Body of pancreas (tissue), 4 donors: ENCODE measurements around the gene KLHDC4. TPM values are rescaled to one million over a fixed set of nuclear protein-coding genes. Genes with fewer than 3 reads are reported as not detected.

Experiments
- ATAC-seq: fragments of 150-250 bp; one replicate; pipeline ENCODE4 v1.9.1; 2016
- DNase-seq, 4 donors: peaks; one replicate each; pipeline ENCODE4 v3.0.0-alpha.2; 2019
- H3K27ac ChIP-seq, 4 donors: fragments of 200-600 bp; sonication (generic); 1 replicate in 3 of 4; 2 replicates in 1 of 4; pipeline versions ENCODE4 v1.5.1 to v1.6.1; 2016 to 2019; ENCODE audit warnings: mild to moderate bottlenecking in 1 of 4, mixed read lengths in 1 of 4, moderate library complexity in 1 of 4
- H3K27me3 ChIP-seq, 2 donors: fragments of 200-600 bp; sonication (generic); one replicate each; pipeline ENCODE4 v1.6.0; 2016; ENCODE audit warnings: mild to moderate bottlenecking in 1 of 2
- H3K36me3 ChIP-seq, 2 donors: fragments of 200-600 bp; sonication (generic); replicated peaks in 1 of 2; 2 replicates each; pipeline ENCODE4 v1.5.1; 2016; ENCODE audit warnings: low read depth in 2 of 2; ENCODE audit not compliant: insufficient read depth in 1 of 2
- H3K4me1 ChIP-seq: fragments of 200-600 bp; sonication (generic); one replicate; pipeline ENCODE4 v1.6.0; 2016
- H3K4me3 ChIP-seq, 2 donors: fragments of 200-600 bp; sonication (generic); 1 replicate in 1 of 2; 2 replicates in 1 of 2; pipeline ENCODE4 v1.5.1; 2016 to 2019
- H3K9me3 ChIP-seq, 3 donors: fragments of 200-600 bp; sonication (generic); 1 replicate in 2 of 3; 2 replicates in 1 of 3; pipeline ENCODE4 v1.5.1; 2016
- POLR2A ChIP-seq, 3 donors: fragments of 450-650 bp; IDR thresholded peaks; one replicate each; pipeline ENCODE4 v1.6.1; 2016; ENCODE audit warnings: antibody characterized with exemption in 3 of 3, mild to moderate bottlenecking in 2 of 3
- WGBS, 2 donors: methylation state at CpG; one replicate each; pipeline ENCODE4 v1.1.5; 2017; 5-methylcytosine and 5-hydroxymethylcytosine counted together
- intact Hi-C: fragments of 100-400 bp; cut with DNase I; formaldehyde crosslinking; loops from one replicate; pipeline ENCODE4 v1.15.1; 2023
- total RNA-seq, 2 donors: library from RNA; depleted of rRNA; stranded (reverse); fragments of >200 nt; gene quantifications; one replicate each; pipeline ENCODE4 v1.1.0, GENCODE V29; 2016
- TF ChIP-seq, protein P1 (sequence below), 7 experiments: fragments of 450-650 bp in 4 of 7; fragments of 200-600 bp in 3 of 7; sonication (generic) in 3 of 7; IDR thresholded peaks; one replicate each; pipeline ENCODE4 v1.5.1; 2016 to 2019; ENCODE audit warnings: antibody characterized with exemption in 7 of 7

KLHDC4 gene
- total RNA-seq, 2 donors from 2014 or later: 25.4 to 82.1 TPM

DNA sequence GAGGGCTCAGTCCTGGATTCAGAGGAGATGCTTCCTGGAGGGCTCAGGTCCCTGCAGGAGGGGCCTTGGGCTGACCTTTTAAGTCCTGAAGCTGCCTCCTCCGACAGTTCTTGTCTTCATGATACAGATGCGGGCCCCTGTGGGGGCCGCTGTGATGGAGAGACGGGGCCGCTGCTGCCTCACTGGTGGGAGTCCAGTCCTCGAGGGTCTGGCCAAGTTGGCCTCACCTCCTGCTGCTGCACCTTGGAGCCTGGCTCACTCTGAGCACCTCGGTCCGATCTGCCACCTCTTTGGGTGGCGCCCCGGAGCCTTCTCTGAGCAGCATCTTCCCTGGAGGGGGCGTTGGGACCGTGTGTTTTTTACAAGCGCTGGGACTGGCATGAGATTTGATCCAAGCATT is 79.1 kb downstream of the KLHDC4 start:
- DNase-seq (no peak), ATAC-seq (no peak)
- Histone ChIP-seq H3K4me3 (no peak overlapping the region), H3K27ac (no peak overlapping the region), H3K36me3 (no peaks in the 10 kb centered on the region), H3K4me1 (no peaks in the 10 kb centered on the region), H3K27me3 (no peaks in the 10 kb centered on the region), H3K9me3 (no peaks in the 10 kb centered on the region)
- intact Hi-C loops: no loop called here
- 52 to 64% methylated on average over 10 to 13 of the region's 13 CpGs for WGBS, 2 donors
- no peak for TF ChIP-seq POLR2A (IDR thresholded peaks at IDR 0.05)
- TF ChIP-seq, protein P1, sequence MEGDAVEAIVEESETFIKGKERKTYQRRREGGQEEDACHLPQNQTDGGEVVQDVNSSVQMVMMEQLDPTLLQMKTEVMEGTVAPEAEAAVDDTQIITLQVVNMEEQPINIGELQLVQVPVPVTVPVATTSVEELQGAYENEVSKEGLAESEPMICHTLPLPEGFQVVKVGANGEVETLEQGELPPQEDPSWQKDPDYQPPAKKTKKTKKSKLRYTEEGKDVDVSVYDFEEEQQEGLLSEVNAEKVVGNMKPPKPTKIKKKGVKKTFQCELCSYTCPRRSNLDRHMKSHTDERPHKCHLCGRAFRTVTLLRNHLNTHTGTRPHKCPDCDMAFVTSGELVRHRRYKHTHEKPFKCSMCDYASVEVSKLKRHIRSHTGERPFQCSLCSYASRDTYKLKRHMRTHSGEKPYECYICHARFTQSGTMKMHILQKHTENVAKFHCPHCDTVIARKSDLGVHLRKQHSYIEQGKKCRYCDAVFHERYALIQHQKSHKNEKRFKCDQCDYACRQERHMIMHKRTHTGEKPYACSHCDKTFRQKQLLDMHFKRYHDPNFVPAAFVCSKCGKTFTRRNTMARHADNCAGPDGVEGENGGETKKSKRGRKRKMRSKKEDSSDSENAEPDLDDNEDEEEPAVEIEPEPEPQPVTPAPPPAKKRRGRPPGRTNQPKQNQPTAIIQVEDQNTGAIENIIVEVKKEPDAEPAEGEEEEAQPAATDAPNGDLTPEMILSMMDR (IDR thresholded peaks at IDR 0.05): no peak

DNA sequence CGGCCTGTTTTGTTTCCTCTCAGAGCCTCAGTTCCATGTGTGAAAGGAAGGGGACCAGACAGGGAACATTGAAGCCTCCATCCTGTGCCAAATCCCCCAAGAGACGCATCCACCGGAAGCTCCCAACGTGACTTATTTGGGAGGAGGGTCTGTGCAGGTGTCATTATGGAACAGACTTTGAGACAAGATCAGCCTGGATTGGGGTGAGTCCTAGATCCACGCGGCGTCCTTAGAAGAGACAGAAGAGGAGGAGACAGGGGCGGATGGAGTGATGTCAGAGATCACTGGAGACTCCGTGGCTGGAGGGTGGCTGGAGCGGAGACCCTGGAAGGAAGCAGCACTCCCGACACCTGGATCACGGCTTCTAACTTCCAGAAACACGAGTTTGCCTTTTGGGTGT is 80.0 kb downstream of the KLHDC4 start:
- Histone ChIP-seq H3K4me3 (no peak overlapping the region), H3K36me3 (no peaks in the 10 kb centered on the region), H3K4me1 (no peaks in the 10 kb centered on the region), H3K27me3 (no peaks in the 10 kb centered on the region), H3K9me3 (no peaks in the 10 kb centered on the region), H3K27ac (no peak overlapping the region)
- ATAC-seq (no peak), DNase-seq (no peak)
- TF ChIP-seq, protein P1 (IDR thresholded peaks at IDR 0.05): no peak
- no peak for TF ChIP-seq POLR2A (IDR thresholded peaks at IDR 0.05)
- 63 to 78% methylated on average over 12 to 13 of the region's 13 CpGs for WGBS, 2 donors
- intact Hi-C loops: no loop called here

DNA sequence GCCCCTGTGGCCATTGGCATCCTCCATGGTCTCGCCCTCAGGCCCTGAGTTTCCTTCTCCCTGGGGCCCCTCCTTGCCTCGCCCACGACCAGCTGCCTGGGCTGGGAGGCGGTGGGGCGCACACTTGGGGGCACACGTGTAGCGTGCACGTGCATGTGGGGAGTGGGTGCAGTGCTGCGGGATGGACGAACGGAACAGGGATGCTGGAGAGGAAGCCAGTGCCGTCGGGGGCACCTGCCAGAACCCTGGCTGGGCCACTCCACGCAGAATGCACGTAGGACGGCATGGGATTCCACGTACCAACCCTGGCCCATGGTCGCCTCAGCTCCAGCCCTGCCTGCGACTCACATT is 80.4 kb downstream of the KLHDC4 start:
- intact Hi-C loops: no loop called here
- ATAC-seq (no peak), DNase-seq (no peak)
- H3K27ac ChIP-seq: no peak overlapping the region
- no peaks in the 10 kb centered on the region for H3K36me3 ChIP-seq
- no peaks in the 10 kb centered on the region for H3K4me1 ChIP-seq
- 40 to 75% methylated on average over 1 to 19 of the region's 19 CpGs for WGBS, 2 donors
- no peaks in the 10 kb centered on the region for H3K27me3 ChIP-seq
- no peak overlapping the region for H3K4me3 ChIP-seq
- TF ChIP-seq, protein P1 (IDR thresholded peaks at IDR 0.05): no peak
- TF ChIP-seq POLR2A (IDR thresholded peaks at IDR 0.05): no peak
- H3K9me3 ChIP-seq: no peaks in the 10 kb centered on the region

DNA sequence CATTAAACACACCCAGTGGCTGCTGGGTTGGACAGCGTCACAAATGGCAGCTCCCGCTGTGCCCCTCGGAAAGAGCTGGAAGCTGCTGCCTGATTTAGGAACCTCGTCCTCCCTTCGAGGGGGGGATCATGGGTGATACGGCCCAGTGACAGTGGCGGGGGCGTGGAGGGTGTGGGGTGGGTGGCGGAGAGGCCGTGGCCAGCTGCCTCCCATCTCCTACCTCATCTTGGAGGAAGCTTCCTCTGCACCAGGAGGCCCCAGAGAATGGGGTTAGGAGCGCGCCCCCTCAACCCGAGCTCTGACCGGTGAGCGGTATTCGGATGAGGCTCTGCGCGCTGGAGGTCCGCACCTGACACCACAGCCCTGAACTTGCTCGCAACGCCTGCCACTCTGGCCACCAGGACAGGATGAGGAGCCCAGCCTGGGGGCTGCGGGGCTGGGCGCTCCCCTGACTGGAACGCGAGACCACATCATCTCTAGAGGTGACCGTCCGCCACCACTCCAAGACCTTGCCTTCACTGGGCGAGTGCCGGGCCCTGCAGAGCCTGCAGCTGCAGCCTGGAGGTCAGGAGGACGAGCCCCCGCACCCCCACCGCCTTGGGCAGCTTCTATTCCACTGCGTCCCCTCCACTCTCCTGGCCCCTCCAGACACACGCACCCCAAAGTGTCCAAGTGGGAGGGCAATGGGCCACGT is 80.9 kb downstream of the KLHDC4 start:
- Histone ChIP-seq H3K4me1 (no peaks in the 10 kb centered on the region), H3K27ac (no peak overlapping the region), H3K27me3 (no peaks in the 10 kb centered on the region), H3K36me3 (no peaks in the 10 kb centered on the region), H3K4me3 (no peak overlapping the region), H3K9me3 (no peaks in the 10 kb centered on the region)
- DNase-seq (no peak), ATAC-seq (no peak)
- WGBS, 2 donors: 77 to 80% methylated on average over 14 to 29 of the region's 35 CpGs
- no peak for TF ChIP-seq POLR2A (IDR thresholded peaks at IDR 0.05)
- TF ChIP-seq, protein P1 (IDR thresholded peaks at IDR 0.05): no peak
- intact Hi-C loops: no loop called here

DNA sequence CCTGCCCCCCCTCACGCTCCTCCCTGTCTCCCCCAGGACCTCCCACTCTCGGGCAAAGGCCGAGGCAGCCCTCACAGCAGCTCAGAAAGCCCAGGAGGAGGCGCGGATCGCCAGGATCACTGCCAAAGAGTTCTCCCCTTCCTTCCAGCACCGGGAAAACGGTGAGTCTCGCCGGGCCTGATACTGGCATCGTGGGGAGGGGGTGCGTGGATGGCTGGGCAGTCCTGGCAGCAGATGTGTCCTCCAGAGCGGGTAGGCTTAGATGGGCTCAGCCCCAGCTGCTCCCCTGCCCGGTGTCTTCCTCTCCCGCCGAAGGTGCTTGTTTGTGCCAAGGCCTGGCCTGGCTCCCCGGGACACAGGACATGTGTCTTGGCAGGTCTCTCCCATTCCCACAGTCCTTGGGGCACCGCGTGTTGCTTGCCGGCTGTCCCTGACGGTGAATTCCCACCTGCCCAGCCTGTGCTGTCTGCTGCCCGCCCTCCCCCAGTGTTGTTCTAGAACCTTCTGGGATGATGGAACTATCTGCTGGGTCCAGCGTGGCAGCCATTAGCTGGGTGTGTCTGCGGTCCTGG is 81.6 kb downstream of the KLHDC4 start:
- Histone ChIP-seq H3K4me1 (no peaks in the 10 kb centered on the region), H3K27me3 (no peaks in the 10 kb centered on the region), H3K27ac (no peak overlapping the region), H3K4me3 (no peak overlapping the region), H3K9me3 (no peaks in the 10 kb centered on the region), H3K36me3 (no peaks in the 10 kb centered on the region)
- peak; percentile 48 for ATAC-seq
- TF ChIP-seq, protein P1 (IDR thresholded peaks at IDR 0.05): no peak
- TF ChIP-seq POLR2A (IDR thresholded peaks at IDR 0.05): no peak
- intact Hi-C loops: no loop called here
- DNase-seq: peak in 2 of 4 donors; percentile 29
- WGBS, 2 donors: 26 to 54% methylated on average over 3 to 24 of the region's 24 CpGs
